ENCODE results near the gene PTPRN2.

DNA sequence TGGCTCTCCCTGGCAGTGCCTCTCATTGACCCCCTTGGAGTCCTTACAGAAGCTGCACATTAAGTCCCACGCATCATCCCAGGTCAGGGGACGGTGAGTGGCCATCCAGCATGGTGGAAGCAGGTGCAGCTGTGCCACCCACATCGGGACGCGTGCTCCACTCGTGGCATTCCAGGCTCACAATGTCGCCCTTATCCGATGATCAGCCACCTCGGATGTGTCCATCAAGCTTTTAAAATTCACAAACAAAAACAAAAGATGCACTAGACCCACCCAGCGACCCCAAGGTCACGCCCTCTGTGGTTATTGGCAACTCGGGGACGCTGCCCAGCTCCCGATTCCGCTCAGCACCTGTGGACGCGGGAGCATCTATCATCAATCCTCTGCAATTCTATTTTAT, 530.9 kb downstream of the PTPRN2 start:
- TF ChIP-seq, protein P1, sequence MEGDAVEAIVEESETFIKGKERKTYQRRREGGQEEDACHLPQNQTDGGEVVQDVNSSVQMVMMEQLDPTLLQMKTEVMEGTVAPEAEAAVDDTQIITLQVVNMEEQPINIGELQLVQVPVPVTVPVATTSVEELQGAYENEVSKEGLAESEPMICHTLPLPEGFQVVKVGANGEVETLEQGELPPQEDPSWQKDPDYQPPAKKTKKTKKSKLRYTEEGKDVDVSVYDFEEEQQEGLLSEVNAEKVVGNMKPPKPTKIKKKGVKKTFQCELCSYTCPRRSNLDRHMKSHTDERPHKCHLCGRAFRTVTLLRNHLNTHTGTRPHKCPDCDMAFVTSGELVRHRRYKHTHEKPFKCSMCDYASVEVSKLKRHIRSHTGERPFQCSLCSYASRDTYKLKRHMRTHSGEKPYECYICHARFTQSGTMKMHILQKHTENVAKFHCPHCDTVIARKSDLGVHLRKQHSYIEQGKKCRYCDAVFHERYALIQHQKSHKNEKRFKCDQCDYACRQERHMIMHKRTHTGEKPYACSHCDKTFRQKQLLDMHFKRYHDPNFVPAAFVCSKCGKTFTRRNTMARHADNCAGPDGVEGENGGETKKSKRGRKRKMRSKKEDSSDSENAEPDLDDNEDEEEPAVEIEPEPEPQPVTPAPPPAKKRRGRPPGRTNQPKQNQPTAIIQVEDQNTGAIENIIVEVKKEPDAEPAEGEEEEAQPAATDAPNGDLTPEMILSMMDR (conservative IDR thresholded peaks at IDR 0.05; ENCODE audit: low read depth, low read length), result no peak
- TF ChIP-seq EZH2 (IDR thresholded peaks at IDR 0.05; ENCODE audit: borderline replicate concordance, low read depth, low read length, poor library complexity, severe bottlenecking), result no peak

All from A673 (cell line).